HG03060 (cell line): ENCODE results near the gene IMMP2L.
"Not testable (repeated sequence)": the region's sequence is repeated elsewhere in the genome, so short reads cannot be mapped to it uniquely, and the experiment has no call there.

Source experiments
- ATAC-seq: cut with Tn5 transposase; IDR thresholded peaks from one replicate; pipeline ENCODE4 v1.9.1; 2021; ENCODE audit warnings: low read depth, moderate number of reproducible peaks; ENCODE audit not compliant: unreplicated experiment

The IMMP2L gene

GRCh38 chr7:111473449-111474198 is 88.7 kb downstream of the IMMP2L start:
- no peak for ATAC-seq

GRCh38 chr7:111470998-111471397 is 91.3 kb downstream of the IMMP2L start:
- ATAC-seq, result no peak

- ATAC-seq, result not testable (repeated sequence)
These were observed 92.4 kb downstream of the IMMP2L start for GRCh38 chr7:111469894-111470293.

- not testable (repeated sequence) for ATAC-seq
These were observed 96.5 kb downstream of the IMMP2L start for GRCh38 chr7:111465774-111466173.

GRCh38 chr7:111460695-111461094 is 101.6 kb downstream of the IMMP2L start:
- ATAC-seq, result no peak

- ATAC-seq, result no peak
These were observed 102.5 kb downstream of the IMMP2L start for GRCh38 chr7:111459757-111460280.

- no peak for ATAC-seq
These were observed 103.1 kb downstream of the IMMP2L start for GRCh38 chr7:111459065-111459756.

- ATAC-seq, result not testable (repeated sequence)
These were observed 111.6 kb downstream of the IMMP2L start for GRCh38 chr7:111450705-111451104.

GRCh38 chr7:111447502-111447901 is 114.8 kb downstream of the IMMP2L start:
- ATAC-seq, result not testable (repeated sequence)

- ATAC-seq, result no peak
These were observed 122.3 kb downstream of the IMMP2L start for GRCh38 chr7:111439977-111440376.

- no peak for ATAC-seq
These were observed 123.7 kb downstream of the IMMP2L start for GRCh38 chr7:111438369-111439289.

GRCh38 chr7:111437736-111438135 is 124.6 kb downstream of the IMMP2L start:
- no peak for ATAC-seq

- ATAC-seq, result no peak
These were observed 125.7 kb downstream of the IMMP2L start for GRCh38 chr7:111436608-111437007.

- ATAC-seq, result no peak
These were observed 128.9 kb downstream of the IMMP2L start for GRCh38 chr7:111433426-111433825.

- no peak for ATAC-seq
These were observed 132.5 kb downstream of the IMMP2L start for GRCh38 chr7:111429781-111430180.

- ATAC-seq, result no peak
These were observed 137.5 kb downstream of the IMMP2L start for GRCh38 chr7:111424768-111425167.

- no peak for ATAC-seq
These were observed 147.9 kb downstream of the IMMP2L start for GRCh38 chr7:111414374-111414773.

- no peak for ATAC-seq
These were observed 148.6 kb downstream of the IMMP2L start for GRCh38 chr7:111413739-111414138.

GRCh38 chr7:111410899-111411298 is 151.4 kb downstream of the IMMP2L start:
- no peak for ATAC-seq

GRCh38 chr7:111409714-111410422 is 152.4 kb downstream of the IMMP2L start:
- ATAC-seq, result no peak
